ENCODE data around the gene KRT7.

DNA sequence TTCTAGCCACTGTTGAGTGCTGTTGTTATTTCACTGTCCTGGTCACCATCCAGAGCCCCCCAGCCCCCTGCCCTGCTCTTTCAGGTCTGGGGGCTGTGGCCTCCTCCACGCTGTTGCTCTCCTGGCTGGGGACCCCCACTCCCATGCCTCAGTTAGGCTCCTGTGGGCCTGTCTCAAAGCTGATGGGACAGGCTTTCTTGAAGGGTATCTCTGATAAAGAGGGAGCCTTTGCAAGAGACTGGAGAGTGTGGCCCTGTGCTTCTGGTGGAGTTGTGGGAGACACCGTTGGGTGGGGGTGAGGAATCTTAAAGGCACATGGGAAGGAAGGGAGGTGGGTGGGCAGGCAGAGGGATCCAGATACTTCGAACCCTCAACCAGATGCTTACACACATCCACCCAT lies 29.2 kb downstream of the KRT7 start:
- TF ChIP-seq, protein P1, sequence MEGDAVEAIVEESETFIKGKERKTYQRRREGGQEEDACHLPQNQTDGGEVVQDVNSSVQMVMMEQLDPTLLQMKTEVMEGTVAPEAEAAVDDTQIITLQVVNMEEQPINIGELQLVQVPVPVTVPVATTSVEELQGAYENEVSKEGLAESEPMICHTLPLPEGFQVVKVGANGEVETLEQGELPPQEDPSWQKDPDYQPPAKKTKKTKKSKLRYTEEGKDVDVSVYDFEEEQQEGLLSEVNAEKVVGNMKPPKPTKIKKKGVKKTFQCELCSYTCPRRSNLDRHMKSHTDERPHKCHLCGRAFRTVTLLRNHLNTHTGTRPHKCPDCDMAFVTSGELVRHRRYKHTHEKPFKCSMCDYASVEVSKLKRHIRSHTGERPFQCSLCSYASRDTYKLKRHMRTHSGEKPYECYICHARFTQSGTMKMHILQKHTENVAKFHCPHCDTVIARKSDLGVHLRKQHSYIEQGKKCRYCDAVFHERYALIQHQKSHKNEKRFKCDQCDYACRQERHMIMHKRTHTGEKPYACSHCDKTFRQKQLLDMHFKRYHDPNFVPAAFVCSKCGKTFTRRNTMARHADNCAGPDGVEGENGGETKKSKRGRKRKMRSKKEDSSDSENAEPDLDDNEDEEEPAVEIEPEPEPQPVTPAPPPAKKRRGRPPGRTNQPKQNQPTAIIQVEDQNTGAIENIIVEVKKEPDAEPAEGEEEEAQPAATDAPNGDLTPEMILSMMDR (IDR thresholded peaks at IDR 0.05; ENCODE audit: low read length): no peak
- no peak for TF ChIP-seq EZH2 (IDR thresholded peaks at IDR 0.05; ENCODE audit: borderline replicate concordance, low read length)

All from OCI-LY1 (cell line).